Measurements from ENCODE around the gene TPGS1. TPM values are rescaled to one million over a fixed set of nuclear protein-coding genes. Genes with fewer than 3 reads are reported as not detected.
A peak's percentile ranks its signal among the peaks of the same experiment; 100 is the strongest.

The TPGS1 gene
- total and polyA plus RNA-seq, 2 of the 8 experiments (the other 6 are each of a cell fraction or from before 2014, with no cell fraction given), result 9.1 to 10.6 TPM

DNA sequence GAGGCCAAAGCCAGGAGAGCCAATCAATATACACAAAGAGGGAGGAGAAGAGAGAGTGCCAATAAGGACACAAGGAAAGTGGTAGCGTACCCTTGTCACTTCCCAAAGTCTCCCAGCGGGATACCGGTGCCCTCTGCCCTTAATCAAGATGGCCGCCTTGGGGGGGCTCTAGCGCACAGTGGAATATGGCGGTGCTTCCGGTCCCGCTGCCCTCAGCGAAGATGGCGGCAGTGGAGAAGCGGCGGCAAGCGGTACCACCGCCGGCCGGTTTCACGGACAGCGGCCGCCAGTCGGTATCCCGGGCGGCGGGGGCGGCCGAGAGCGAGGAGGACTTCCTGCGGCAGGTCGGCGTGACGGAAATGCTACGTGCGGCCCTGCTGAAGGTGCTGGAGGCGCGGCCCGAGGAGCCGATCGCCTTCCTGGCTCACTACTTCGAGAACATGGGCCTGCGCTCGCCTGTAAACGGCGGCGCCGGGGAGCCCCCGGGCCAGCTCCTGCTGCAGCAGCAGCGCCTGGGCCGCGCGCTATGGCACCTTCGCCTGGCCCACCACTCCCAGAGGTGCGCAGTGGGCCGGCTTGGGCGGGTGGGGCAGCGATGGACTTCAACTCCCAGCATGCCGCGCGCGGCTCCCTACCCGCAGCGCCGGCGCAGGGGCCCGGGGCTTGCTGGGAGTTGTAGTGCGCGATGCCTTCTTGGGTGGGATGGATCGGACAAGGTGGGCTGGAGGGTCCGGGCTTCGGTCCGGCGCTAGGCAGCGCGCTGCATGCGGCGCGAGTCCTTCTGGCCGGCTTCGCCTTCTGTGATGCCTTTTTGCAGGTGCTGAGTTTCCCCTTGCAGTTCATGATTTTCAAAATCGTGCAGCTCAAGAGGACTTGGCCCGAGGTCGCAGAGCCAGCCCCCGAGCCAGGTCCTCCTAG lies at the start of gene TPGS1 (continued):
- TF ChIP-seq, protein P1, sequence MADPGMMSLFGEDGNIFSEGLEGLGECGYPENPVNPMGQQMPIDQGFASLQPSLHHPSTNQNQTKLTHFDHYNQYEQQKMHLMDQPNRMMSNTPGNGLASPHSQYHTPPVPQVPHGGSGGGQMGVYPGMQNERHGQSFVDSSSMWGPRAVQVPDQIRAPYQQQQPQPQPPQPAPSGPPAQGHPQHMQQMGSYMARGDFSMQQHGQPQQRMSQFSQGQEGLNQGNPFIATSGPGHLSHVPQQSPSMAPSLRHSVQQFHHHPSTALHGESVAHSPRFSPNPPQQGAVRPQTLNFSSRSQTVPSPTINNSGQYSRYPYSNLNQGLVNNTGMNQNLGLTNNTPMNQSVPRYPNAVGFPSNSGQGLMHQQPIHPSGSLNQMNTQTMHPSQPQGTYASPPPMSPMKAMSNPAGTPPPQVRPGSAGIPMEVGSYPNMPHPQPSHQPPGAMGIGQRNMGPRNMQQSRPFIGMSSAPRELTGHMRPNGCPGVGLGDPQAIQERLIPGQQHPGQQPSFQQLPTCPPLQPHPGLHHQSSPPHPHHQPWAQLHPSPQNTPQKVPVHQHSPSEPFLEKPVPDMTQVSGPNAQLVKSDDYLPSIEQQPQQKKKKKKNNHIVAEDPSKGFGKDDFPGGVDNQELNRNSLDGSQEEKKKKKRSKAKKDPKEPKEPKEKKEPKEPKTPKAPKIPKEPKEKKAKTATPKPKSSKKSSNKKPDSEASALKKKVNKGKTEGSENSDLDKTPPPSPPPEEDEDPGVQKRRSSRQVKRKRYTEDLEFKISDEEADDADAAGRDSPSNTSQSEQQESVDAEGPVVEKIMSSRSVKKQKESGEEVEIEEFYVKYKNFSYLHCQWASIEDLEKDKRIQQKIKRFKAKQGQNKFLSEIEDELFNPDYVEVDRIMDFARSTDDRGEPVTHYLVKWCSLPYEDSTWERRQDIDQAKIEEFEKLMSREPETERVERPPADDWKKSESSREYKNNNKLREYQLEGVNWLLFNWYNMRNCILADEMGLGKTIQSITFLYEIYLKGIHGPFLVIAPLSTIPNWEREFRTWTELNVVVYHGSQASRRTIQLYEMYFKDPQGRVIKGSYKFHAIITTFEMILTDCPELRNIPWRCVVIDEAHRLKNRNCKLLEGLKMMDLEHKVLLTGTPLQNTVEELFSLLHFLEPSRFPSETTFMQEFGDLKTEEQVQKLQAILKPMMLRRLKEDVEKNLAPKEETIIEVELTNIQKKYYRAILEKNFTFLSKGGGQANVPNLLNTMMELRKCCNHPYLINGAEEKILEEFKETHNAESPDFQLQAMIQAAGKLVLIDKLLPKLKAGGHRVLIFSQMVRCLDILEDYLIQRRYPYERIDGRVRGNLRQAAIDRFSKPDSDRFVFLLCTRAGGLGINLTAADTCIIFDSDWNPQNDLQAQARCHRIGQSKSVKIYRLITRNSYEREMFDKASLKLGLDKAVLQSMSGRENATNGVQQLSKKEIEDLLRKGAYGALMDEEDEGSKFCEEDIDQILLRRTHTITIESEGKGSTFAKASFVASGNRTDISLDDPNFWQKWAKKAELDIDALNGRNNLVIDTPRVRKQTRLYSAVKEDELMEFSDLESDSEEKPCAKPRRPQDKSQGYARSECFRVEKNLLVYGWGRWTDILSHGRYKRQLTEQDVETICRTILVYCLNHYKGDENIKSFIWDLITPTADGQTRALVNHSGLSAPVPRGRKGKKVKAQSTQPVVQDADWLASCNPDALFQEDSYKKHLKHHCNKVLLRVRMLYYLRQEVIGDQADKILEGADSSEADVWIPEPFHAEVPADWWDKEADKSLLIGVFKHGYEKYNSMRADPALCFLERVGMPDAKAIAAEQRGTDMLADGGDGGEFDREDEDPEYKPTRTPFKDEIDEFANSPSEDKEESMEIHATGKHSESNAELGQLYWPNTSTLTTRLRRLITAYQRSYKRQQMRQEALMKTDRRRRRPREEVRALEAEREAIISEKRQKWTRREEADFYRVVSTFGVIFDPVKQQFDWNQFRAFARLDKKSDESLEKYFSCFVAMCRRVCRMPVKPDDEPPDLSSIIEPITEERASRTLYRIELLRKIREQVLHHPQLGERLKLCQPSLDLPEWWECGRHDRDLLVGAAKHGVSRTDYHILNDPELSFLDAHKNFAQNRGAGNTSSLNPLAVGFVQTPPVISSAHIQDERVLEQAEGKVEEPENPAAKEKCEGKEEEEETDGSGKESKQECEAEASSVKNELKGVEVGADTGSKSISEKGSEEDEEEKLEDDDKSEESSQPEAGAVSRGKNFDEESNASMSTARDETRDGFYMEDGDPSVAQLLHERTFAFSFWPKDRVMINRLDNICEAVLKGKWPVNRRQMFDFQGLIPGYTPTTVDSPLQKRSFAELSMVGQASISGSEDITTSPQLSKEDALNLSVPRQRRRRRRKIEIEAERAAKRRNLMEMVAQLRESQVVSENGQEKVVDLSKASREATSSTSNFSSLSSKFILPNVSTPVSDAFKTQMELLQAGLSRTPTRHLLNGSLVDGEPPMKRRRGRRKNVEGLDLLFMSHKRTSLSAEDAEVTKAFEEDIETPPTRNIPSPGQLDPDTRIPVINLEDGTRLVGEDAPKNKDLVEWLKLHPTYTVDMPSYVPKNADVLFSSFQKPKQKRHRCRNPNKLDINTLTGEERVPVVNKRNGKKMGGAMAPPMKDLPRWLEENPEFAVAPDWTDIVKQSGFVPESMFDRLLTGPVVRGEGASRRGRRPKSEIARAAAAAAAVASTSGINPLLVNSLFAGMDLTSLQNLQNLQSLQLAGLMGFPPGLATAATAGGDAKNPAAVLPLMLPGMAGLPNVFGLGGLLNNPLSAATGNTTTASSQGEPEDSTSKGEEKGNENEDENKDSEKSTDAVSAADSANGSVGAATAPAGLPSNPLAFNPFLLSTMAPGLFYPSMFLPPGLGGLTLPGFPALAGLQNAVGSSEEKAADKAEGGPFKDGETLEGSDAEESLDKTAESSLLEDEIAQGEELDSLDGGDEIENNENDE (IDR thresholded peaks at IDR 0.05; ENCODE audit: insufficient replicate concordance, low read length), result no peak
- TF ChIP-seq, protein P2, sequence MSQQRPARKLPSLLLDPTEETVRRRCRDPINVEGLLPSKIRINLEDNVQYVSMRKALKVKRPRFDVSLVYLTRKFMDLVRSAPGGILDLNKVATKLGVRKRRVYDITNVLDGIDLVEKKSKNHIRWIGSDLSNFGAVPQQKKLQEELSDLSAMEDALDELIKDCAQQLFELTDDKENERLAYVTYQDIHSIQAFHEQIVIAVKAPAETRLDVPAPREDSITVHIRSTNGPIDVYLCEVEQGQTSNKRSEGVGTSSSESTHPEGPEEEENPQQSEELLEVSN (IDR thresholded peaks at IDR 0.05), result 0 out of 2 replicates have a peak, but pooled peaks have one; percentile 9
- TF ChIP-seq SP1 (IDR thresholded peaks at IDR 0.05; ENCODE audit: low read depth, low read length) (peak; percentile 51; the same call in 1 of the 2 replicates), CREB1 (IDR thresholded peaks at IDR 0.05) (peak; percentile 60), SRF (IDR thresholded peaks at IDR 0.05; ENCODE audit: low read depth, low read length) (no peak), CBX8 (IDR thresholded peaks at IDR 0.05; ENCODE audit: borderline replicate concordance, low read depth, low read length) (no peak), EZH2 (IDR thresholded peaks at IDR 0.05; ENCODE audit: low read depth, low read length, severe bottlenecking) (no peak), POLR2A (IDR thresholded peaks at IDR 0.05; ENCODE audit: control extremely low read depth in 1 of 2, low read depth in 2 of 2, low read length in 2 of 2) (peak in 1 of 2 experiments; percentile 47; a peak in 2 of 3 replicates)
- TF ChIP-seq, protein P3, sequence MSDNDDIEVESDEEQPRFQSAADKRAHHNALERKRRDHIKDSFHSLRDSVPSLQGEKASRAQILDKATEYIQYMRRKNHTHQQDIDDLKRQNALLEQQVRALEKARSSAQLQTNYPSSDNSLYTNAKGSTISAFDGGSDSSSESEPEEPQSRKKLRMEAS (IDR thresholded peaks at IDR 0.05), result peak; percentile 52
